ENCODE data around the gene CNTRL.
"Not testable (repeated sequence)": the region's sequence is repeated elsewhere in the genome, so short reads cannot be mapped to it uniquely, and the experiment has no call there.

CNTRL gene

GRCh38 chr9:121082075-121082474, 7.3 kb downstream of the CNTRL start:
- no peaks in the 10 kb centered on the region for H3K27me3 Mint-ChIP-seq (ENCODE audit: low read depth)
- H3K27ac Mint-ChIP-seq = no peak overlapping the region
- H3K9me3 Mint-ChIP-seq = no peaks in the 10 kb centered on the region
- no peaks in the 10 kb centered on the region for H3K4me1 Mint-ChIP-seq
- peaks cover 13% of the 10 kb centered on the region for H3K36me3 Mint-ChIP-seq (ENCODE audit: low read depth)
- no peak overlapping the region for H3K4me3 Mint-ChIP-seq
- TF ChIP-seq CTCF (IDR thresholded peaks at IDR 0.05; ENCODE audit: unreplicated experiment in 3 of 3) = no peak

- Mint-ChIP-seq H3K27me3 (ENCODE audit: low read depth) (no peaks in the 10 kb centered on the region), H3K4me3 (no peak overlapping the region), H3K27ac (no peak overlapping the region), H3K9me3 (no peaks in the 10 kb centered on the region), H3K36me3 (ENCODE audit: low read depth) (peaks cover 14% of the 10 kb centered on the region), H3K4me1 (no peaks in the 10 kb centered on the region)
- TF ChIP-seq CTCF (IDR thresholded peaks at IDR 0.05; ENCODE audit: unreplicated experiment in 3 of 3) = no peak
Observed at GRCh38 chr9:121085661-121086060, 10.9 kb downstream of the CNTRL start.

GRCh38 chr9:121088576-121088975, 13.8 kb downstream of the CNTRL start:
- no peaks in the 10 kb centered on the region for H3K4me1 Mint-ChIP-seq
- H3K9me3 Mint-ChIP-seq = no peaks in the 10 kb centered on the region
- H3K4me3 Mint-ChIP-seq = no peak overlapping the region
- no peak for TF ChIP-seq CTCF (IDR thresholded peaks at IDR 0.05; ENCODE audit: unreplicated experiment in 3 of 3)
- H3K36me3 Mint-ChIP-seq (ENCODE audit: low read depth) = peaks cover 19% of the 10 kb centered on the region
- no peaks in the 10 kb centered on the region for H3K27me3 Mint-ChIP-seq (ENCODE audit: low read depth)
- H3K27ac Mint-ChIP-seq = no peak overlapping the region

GRCh38 chr9:121090743-121091142, 16.0 kb downstream of the CNTRL start:
- H3K27ac Mint-ChIP-seq; H3K4me3 Mint-ChIP-seq; H3K9me3 Mint-ChIP-seq; H3K27me3 Mint-ChIP-seq (ENCODE audit: low read depth); H3K4me1 Mint-ChIP-seq: not testable (repeated sequence)
- H3K36me3 Mint-ChIP-seq (ENCODE audit: low read depth) = peaks cover 24% of the 10 kb centered on the region

GRCh38 chr9:121095057-121095456, 20.3 kb downstream of the CNTRL start:
- peaks cover 48% of the 10 kb centered on the region for H3K36me3 Mint-ChIP-seq (ENCODE audit: low read depth)
- H3K4me1 Mint-ChIP-seq = no peaks in the 10 kb centered on the region
- no peak overlapping the region for H3K27ac Mint-ChIP-seq
- TF ChIP-seq CTCF (IDR thresholded peaks at IDR 0.05; ENCODE audit: unreplicated experiment in 3 of 3) = no peak
- H3K4me3 Mint-ChIP-seq = no peak overlapping the region
- H3K27me3 Mint-ChIP-seq (ENCODE audit: low read depth) = no peaks in the 10 kb centered on the region
- peaks cover 12% of the 10 kb centered on the region for H3K9me3 Mint-ChIP-seq

GRCh38 chr9:121098567-121099198, 23.9 kb downstream of the CNTRL start:
- H3K4me3 Mint-ChIP-seq = no peak overlapping the region
- no peak for TF ChIP-seq CTCF (IDR thresholded peaks at IDR 0.05; ENCODE audit: unreplicated experiment in 3 of 3)
- H3K9me3 Mint-ChIP-seq = peaks cover 33% of the 10 kb centered on the region
- H3K27ac Mint-ChIP-seq = no peak overlapping the region
- H3K27me3 Mint-ChIP-seq (ENCODE audit: low read depth) = no peaks in the 10 kb centered on the region
- H3K36me3 Mint-ChIP-seq (ENCODE audit: low read depth) = peaks cover 57% of the 10 kb centered on the region
- H3K4me1 Mint-ChIP-seq = no peaks in the 10 kb centered on the region

- peaks cover 34% of the 10 kb centered on the region for H3K36me3 Mint-ChIP-seq (ENCODE audit: low read depth)
- not testable (repeated sequence) for H3K4me3 Mint-ChIP-seq; H3K4me1 Mint-ChIP-seq; H3K27ac Mint-ChIP-seq; H3K27me3 Mint-ChIP-seq (ENCODE audit: low read depth)
- peaks cover 28% of the 10 kb centered on the region for H3K9me3 Mint-ChIP-seq
Observed at GRCh38 chr9:121104054-121104453, 29.3 kb downstream of the CNTRL start.
